Bone marrow (tissue), 2 donors: ENCODE data around the gene WFDC10B.
"Not testable (repeated sequence)": the region's sequence is repeated elsewhere in the genome, so short reads cannot be mapped to it uniquely, and the experiment has no call there.

Source experiments
- DNase-seq, 2 donors: peaks; one replicate each; lab custom pipeline; 2025; lab: John Stamatoyannopoulos, UW

WFDC10B gene

GRCh38 chr20:45647441-45648050, 57.3 kb downstream of the WFDC10B start:
- no peak for DNase-seq

- no peak for DNase-seq
Measured at GRCh38 chr20:45646875-45647274, 57.9 kb downstream of the WFDC10B start.

GRCh38 chr20:45645869-45646268, 59.0 kb downstream of the WFDC10B start:
- DNase-seq = not testable (repeated sequence)

- DNase-seq = not testable (repeated sequence)
Measured at GRCh38 chr20:45641076-45641475, 63.7 kb downstream of the WFDC10B start.

GRCh38 chr20:45639687-45640086, 65.1 kb downstream of the WFDC10B start:
- DNase-seq = no peak

- DNase-seq = no peak
Measured at GRCh38 chr20:45636513-45636912, 68.3 kb downstream of the WFDC10B start.
